Measurements from ENCODE around the gene ZNF417. TPM values are rescaled to one million over a fixed set of nuclear protein-coding genes. Genes with fewer than 3 reads are reported as not detected.
"Not testable (repeated sequence)": the region's sequence is repeated elsewhere in the genome, so short reads cannot be mapped to it uniquely, and the experiment has no call there.

Gene ZNF417
- total RNA-seq (10 to 100 TPM; 15.8 to 16.8 TPM), polyA plus RNA-seq (4.4 TPM)

GRCh38 chr19:57916168-57916995, at the start of gene ZNF417:
TSS of gene ZNF417 (minus strand) at chr19:57916592. CDS start at chr19:57916411, 181 bp downstream.
- peak; percentile 80 to 94 (median 88) for DNase-seq
- H3K9me3 Mint-ChIP-seq: peaks cover 0 to 60% (median 22%) of the 10 kb centered on the region in 5 donors
- POLR2A ChIA-PET: interaction anchor here (0.5 to 1.6 kb wide), 13 partner anchors 14 to 523 kb away, joined by 3 to 8 read pairs (median 3); partner anchors contain the start of genes ZNF132, ZNF134, ZNF274 and ZNF418
- H3K27me3 Mint-ChIP-seq; H3K9me3 ChIP-seq (ENCODE audit: low read length); H3K27me3 ChIP-seq (ENCODE audit: insufficient read depth, low read length, poor library complexity, severe bottlenecking): not testable (repeated sequence)
- H3K27ac Mint-ChIP-seq: peak within 1 kb of the TSS; percentile 87 to 98 (median 97)
- H3K4me3 Mint-ChIP-seq: peak within 1 kb of the TSS; percentile 92 to 99 (median 96)
- Histone ChIP-seq H3K4me1 (ENCODE audit: insufficient read depth, low read length) (peaks cover 17% of the 10 kb centered on the region), H3K27ac (ENCODE audit: low read depth, low read length) (peak within 1 kb of the TSS; percentile 84), H3K4me3 (ENCODE audit: low read length) (peak within 1 kb of the TSS; percentile 75), H3K36me3 (ENCODE audit: insufficient read depth, low read length) (peaks cover 19% of the 10 kb centered on the region)
- CTCF ChIA-PET: interaction anchor here (1.3 kb wide), 1 partner anchor 98 kb away, joined by 4 read pairs; no protein-coding TSS in a partner anchor
- H3K4me1 Mint-ChIP-seq: peaks cover 34 to 48% (median 42%) of the 10 kb centered on the region in 3 donors
- H3K36me3 Mint-ChIP-seq: peaks cover 26 to 63% (median 52%) of the 10 kb centered on the region in 3 donors

GRCh38 chr19:57964761-57965160, 48.4 kb upstream of the ZNF417 start:
- Mint-ChIP-seq H3K36me3 (peaks cover 5 to 31% (median 28%) of the 10 kb centered on the region in 3 donors), H3K27ac (no peak overlapping the region), H3K4me3 (no peak overlapping the region), H3K27me3 (peaks cover 0 to 1% of the 10 kb centered on the region in 2 donors), H3K9me3 (peaks cover 23 to 73% (median 58%) of the 10 kb centered on the region in 5 donors), H3K4me1 (no peaks in the 10 kb centered on the region)
- Histone ChIP-seq H3K9me3 (ENCODE audit: low read length) (peaks cover 14% of the 10 kb centered on the region), H3K36me3 (ENCODE audit: insufficient read depth, low read length) (no peaks in the 10 kb centered on the region), H3K4me3 (ENCODE audit: low read length) (no peak overlapping the region), H3K27me3 (ENCODE audit: insufficient read depth, low read length, poor library complexity, severe bottlenecking) (no peaks in the 10 kb centered on the region), H3K4me1 (ENCODE audit: insufficient read depth, low read length) (no peaks in the 10 kb centered on the region), H3K27ac (ENCODE audit: low read depth, low read length) (no peak overlapping the region)
- CTCF ChIA-PET: no interaction called here
- POLR2A ChIA-PET: no interaction called here
- no peak for DNase-seq

DNA sequence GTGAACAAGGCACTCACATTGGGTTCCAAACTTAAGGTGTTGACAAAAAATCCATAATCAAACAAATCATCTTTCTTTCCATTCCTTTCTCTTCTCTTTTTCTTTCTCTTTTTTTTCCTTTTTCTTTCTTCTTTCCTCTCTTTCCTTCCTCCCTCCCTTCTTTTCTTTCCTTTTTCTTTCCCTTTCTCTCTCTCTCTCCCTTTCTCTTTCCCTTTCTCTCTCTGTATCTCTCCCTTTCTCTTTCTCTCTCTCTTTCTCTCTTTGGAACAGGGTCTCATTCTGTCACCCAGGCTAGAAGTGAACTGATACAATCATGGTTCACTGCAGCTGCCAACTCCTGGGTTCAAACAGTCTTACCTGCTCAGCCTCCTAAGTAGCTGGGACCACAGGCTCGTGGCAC, 45.4 kb upstream of the ZNF417 start:
- H3K4me1 Mint-ChIP-seq: no peaks in the 10 kb centered on the region
- H3K36me3 Mint-ChIP-seq: peaks cover 5 to 32% (median 18%) of the 10 kb centered on the region in 3 donors
- Histone ChIP-seq H3K4me3 (ENCODE audit: low read length) (no peak overlapping the region), H3K27ac (ENCODE audit: low read depth, low read length) (no peak overlapping the region), H3K9me3 (ENCODE audit: low read length) (peaks cover 6% of the 10 kb centered on the region), H3K27me3 (ENCODE audit: insufficient read depth, low read length, poor library complexity, severe bottlenecking) (no peaks in the 10 kb centered on the region), H3K36me3 (ENCODE audit: insufficient read depth, low read length) (no peaks in the 10 kb centered on the region), H3K4me1 (ENCODE audit: insufficient read depth, low read length) (no peaks in the 10 kb centered on the region)
- peaks cover 19 to 68% (median 54%) of the 10 kb centered on the region in 5 donors for H3K9me3 Mint-ChIP-seq
- ChIA-PET POLR2A (no interaction called here), CTCF (no interaction called here)
- H3K27ac Mint-ChIP-seq: no peak overlapping the region
- no peak overlapping the region for H3K4me3 Mint-ChIP-seq
- peaks cover 1 to 7% of the 10 kb centered on the region in 2 donors for H3K27me3 Mint-ChIP-seq
- no peak for DNase-seq

DNA sequence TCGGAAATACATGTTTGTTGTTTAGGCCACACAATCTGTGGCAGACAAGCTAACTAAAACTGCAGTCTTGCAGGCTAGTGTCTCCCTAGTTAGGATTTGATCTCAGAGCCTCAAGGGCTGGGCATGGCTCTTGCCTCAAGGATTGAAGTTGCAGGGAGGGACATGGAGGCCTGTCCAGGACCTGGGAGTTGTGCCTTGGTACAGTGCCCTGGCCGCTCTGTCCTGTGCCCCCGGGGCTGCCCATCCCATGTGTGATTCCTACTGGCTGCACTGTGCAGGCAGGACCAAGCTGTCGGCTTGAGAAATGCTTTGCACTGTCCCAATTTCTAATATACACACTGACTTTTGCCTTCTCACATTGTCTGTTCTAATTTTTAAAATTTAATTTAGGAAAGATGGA, 38.6 kb upstream of the ZNF417 start:
- no peak overlapping the region for H3K4me3 Mint-ChIP-seq
- H3K27ac Mint-ChIP-seq: no peak overlapping the region
- Histone ChIP-seq H3K4me3 (ENCODE audit: low read length) (no peak overlapping the region), H3K9me3 (ENCODE audit: low read length) (no peaks in the 10 kb centered on the region), H3K36me3 (ENCODE audit: insufficient read depth, low read length) (no peaks in the 10 kb centered on the region), H3K27ac (ENCODE audit: low read depth, low read length) (no peak overlapping the region), H3K27me3 (ENCODE audit: insufficient read depth, low read length, poor library complexity, severe bottlenecking) (no peaks in the 10 kb centered on the region), H3K4me1 (ENCODE audit: insufficient read depth, low read length) (no peaks in the 10 kb centered on the region)
- peaks cover 5 to 35% (median 6%) of the 10 kb centered on the region in 3 donors for H3K36me3 Mint-ChIP-seq
- POLR2A ChIA-PET: no interaction called here
- no peaks in the 10 kb centered on the region for H3K4me1 Mint-ChIP-seq
- CTCF ChIA-PET: no interaction called here
- peaks cover 9 to 64% (median 44%) of the 10 kb centered on the region in 5 donors for H3K9me3 Mint-ChIP-seq
- no peak for DNase-seq
- peaks cover 6 to 13% of the 10 kb centered on the region in 2 donors for H3K27me3 Mint-ChIP-seq

DNA sequence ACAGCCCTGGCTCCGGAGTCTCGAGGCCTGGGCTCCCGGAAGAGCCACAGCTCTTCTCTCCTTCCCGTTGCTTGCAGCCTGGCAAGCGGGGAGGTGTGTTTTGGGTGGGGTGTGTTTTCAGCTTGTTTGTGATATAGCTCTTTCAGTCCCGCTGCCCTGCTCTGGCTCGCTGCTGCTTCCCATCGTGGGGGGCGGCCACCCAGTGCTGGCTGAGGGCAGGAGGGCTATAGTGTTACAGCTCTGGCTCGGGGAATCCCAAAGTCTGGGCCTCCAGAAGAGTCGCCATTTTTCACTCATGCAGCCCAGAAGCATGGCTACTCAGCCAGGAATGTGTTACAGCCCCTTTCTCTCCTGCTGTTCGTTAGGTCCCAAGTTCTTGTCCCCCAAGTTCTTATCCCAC, 33.3 kb upstream of the ZNF417 start:
- Mint-ChIP-seq H3K4me1 (peaks cover 19 to 26% (median 25%) of the 10 kb centered on the region in 3 donors), H3K27ac (no peak overlapping the region), H3K27me3 (peaks cover 5 to 6% of the 10 kb centered on the region in 2 donors), H3K9me3 (peaks cover 15 to 61% (median 38%) of the 10 kb centered on the region in 5 donors), H3K36me3 (peaks cover 19 to 38% (median 23%) of the 10 kb centered on the region in 3 donors), H3K4me3 (no peak overlapping the region)
- Histone ChIP-seq H3K4me3 (ENCODE audit: low read length) (no peak overlapping the region), H3K36me3 (ENCODE audit: insufficient read depth, low read length) (no peaks in the 10 kb centered on the region), H3K4me1 (ENCODE audit: insufficient read depth, low read length) (peaks cover 11% of the 10 kb centered on the region), H3K9me3 (ENCODE audit: low read length) (no peaks in the 10 kb centered on the region), H3K27ac (ENCODE audit: low read depth, low read length) (no peak overlapping the region), H3K27me3 (ENCODE audit: insufficient read depth, low read length, poor library complexity, severe bottlenecking) (no peaks in the 10 kb centered on the region)
- no peak for DNase-seq
- CTCF ChIA-PET: no interaction called here
- POLR2A ChIA-PET: no interaction called here

- Histone ChIP-seq H3K4me1 (ENCODE audit: insufficient read depth, low read length) (peaks cover 11% of the 10 kb centered on the region), H3K4me3 (ENCODE audit: low read length) (no peak overlapping the region), H3K9me3 (ENCODE audit: low read length) (no peaks in the 10 kb centered on the region), H3K36me3 (ENCODE audit: insufficient read depth, low read length) (peaks cover under 1% of the 10 kb centered on the region), H3K27me3 (ENCODE audit: insufficient read depth, low read length, poor library complexity, severe bottlenecking) (no peaks in the 10 kb centered on the region), H3K27ac (ENCODE audit: low read depth, low read length) (no peak overlapping the region)
- Mint-ChIP-seq H3K4me1 (peaks cover 19 to 27% (median 25%) of the 10 kb centered on the region in 3 donors), H3K27me3 (peaks cover 4 to 5% of the 10 kb centered on the region in 2 donors), H3K9me3 (peaks cover 15 to 61% (median 36%) of the 10 kb centered on the region in 5 donors), H3K36me3 (peaks cover 20 to 39% (median 27%) of the 10 kb centered on the region in 3 donors), H3K27ac (no peak overlapping the region), H3K4me3 (no peak overlapping the region)
- CTCF ChIA-PET: no interaction called here
- POLR2A ChIA-PET: no interaction called here
- DNase-seq: no peak
These were observed 32.9 kb upstream of the ZNF417 start for GRCh38 chr19:57949296-57949695.

DNA sequence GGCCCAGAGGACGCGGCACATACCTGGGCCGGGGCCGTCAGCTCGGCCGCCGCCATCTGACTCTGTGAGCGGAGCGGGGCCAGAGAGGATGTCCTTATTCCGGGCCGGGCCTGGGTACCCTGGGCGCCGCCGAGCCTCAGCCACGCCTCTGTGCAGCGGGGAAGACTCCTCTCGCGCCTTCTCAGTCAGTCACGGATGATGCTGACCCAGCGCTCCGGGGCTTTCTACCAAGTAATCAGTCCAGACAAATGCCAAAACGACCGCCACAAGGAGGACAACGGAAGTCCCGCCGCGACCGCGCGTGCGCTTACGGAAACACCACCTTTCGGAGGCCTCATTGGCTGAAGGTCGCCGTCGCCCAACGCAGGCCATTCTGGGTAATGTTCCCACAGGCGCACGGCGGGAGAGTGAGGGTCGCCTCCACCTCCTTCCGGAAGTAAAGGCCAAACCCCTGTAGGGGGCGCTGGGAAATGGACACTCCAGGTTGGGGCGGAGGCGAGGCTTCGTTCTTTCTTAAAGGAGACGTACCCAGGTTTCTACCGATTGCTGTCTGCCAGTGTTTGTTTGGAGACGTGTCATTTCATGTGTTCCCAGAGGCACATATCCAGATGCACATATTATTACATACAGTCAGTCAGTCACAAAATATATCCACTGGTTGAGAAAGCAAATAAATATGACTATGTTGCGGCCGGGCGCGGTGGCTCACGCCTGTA, 31.2 kb upstream of the ZNF417 start, which contains the start of gene ZNF256:
TSS of gene ZNF256 (minus strand) at position 288 of the 716 bp plus-strand sequence. CDS start at position 56, 232 bp downstream.
- Histone ChIP-seq H3K4me1 (ENCODE audit: insufficient read depth, low read length) (peaks cover 11% of the 10 kb centered on the region), H3K36me3 (ENCODE audit: insufficient read depth, low read length) (peaks cover 17% of the 10 kb centered on the region), H3K27ac (ENCODE audit: low read depth, low read length) (peak within 1 kb of the TSS; percentile 64), H3K27me3 (ENCODE audit: insufficient read depth, low read length, poor library complexity, severe bottlenecking) (no peaks in the 10 kb centered on the region), H3K9me3 (ENCODE audit: low read length) (peaks cover 15% of the 10 kb centered on the region), H3K4me3 (ENCODE audit: low read length) (peak within 1 kb of the TSS; percentile 75)
- CTCF ChIA-PET: no interaction called here
- Mint-ChIP-seq H3K27ac (peak within 1 kb of the TSS; percentile 77 to 96 (median 94)), H3K27me3 (peaks cover 0 to 3% of the 10 kb centered on the region in 2 donors), H3K4me1 (peaks cover 19 to 31% (median 25%) of the 10 kb centered on the region in 3 donors), H3K9me3 (peaks cover 25 to 64% (median 47%) of the 10 kb centered on the region in 5 donors), H3K36me3 (peaks cover 37 to 51% (median 44%) of the 10 kb centered on the region in 3 donors), H3K4me3 (peak within 1 kb of the TSS; percentile 93 to 97 (median 96))
- POLR2A ChIA-PET: interaction anchor here (0.6 kb wide), 1 partner anchor 238 kb away, joined by 4 read pairs; the partner anchor contains the start of gene ZNF154
- DNase-seq: peak; percentile 72 to 91 (median 82)
